ENCODE data around the gene ACY1. TPM values are rescaled to one million over a fixed set of nuclear protein-coding genes. Genes with fewer than 3 reads are reported as not detected.

ACY1 gene
- total RNA-seq, 4 donors from 2014 or later = 31.2 to 49.3 (median 36.8) TPM

DNA sequence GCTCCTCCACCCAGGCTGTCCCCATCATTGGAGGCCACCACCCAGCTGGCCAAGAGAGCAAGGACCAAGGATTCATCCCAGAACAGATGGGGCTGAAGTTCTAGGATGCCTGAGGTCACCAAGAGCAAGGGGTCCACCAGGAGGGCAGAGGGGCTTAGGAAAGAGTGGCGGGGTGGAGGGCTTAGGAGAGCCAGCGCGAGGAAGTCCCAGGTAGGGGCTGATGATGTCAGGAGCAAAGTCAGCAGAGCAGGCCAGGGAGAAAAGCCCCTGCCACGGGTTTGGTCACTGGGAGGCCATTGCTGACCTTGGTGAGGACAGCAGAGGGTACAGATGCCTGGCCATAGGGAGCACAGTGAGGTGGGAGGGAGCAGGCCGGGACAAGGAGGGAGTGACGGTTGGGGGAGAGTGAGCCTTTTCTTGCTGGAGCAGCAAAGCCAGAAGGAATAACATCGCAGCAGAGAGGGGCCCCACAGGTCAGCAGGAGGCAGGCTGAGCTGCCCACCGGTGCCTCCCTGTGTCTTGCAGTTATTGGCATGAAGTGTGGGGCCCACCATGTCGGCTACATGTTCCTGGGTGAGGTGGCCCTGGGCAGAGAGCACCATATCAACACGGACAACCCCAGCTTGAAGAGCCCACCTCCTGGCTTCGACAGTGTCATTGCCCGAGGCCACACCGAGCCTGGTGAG lies 36.0 kb upstream of the ACY1 start:
- DNase-seq (ENCODE audit: low spot score in 2 of 2) = peak in 1 of 2 donors; percentile 43
- TF ChIP-seq, protein P1, sequence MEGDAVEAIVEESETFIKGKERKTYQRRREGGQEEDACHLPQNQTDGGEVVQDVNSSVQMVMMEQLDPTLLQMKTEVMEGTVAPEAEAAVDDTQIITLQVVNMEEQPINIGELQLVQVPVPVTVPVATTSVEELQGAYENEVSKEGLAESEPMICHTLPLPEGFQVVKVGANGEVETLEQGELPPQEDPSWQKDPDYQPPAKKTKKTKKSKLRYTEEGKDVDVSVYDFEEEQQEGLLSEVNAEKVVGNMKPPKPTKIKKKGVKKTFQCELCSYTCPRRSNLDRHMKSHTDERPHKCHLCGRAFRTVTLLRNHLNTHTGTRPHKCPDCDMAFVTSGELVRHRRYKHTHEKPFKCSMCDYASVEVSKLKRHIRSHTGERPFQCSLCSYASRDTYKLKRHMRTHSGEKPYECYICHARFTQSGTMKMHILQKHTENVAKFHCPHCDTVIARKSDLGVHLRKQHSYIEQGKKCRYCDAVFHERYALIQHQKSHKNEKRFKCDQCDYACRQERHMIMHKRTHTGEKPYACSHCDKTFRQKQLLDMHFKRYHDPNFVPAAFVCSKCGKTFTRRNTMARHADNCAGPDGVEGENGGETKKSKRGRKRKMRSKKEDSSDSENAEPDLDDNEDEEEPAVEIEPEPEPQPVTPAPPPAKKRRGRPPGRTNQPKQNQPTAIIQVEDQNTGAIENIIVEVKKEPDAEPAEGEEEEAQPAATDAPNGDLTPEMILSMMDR (IDR thresholded peaks at IDR 0.05) = no peak
- TF ChIP-seq EP300 (IDR thresholded peaks at IDR 0.05) (no peak), POLR2AphosphoS5 (IDR thresholded peaks at IDR 0.05) (no peak), POLR2A (IDR thresholded peaks at IDR 0.05) (no peak)
- no peak overlapping the region for H3K4me3 ChIP-seq
- 84% methylated on average over 13 of the region's 13 CpGs for WGBS
- H3K4me1 ChIP-seq = peaks cover 12% of the 10 kb centered on the region
- H3K9me3 ChIP-seq = no peaks in the 10 kb centered on the region
- no peaks in the 10 kb centered on the region for H3K27me3 ChIP-seq
- peaks cover 9% of the 10 kb centered on the region for H3K36me3 ChIP-seq
- no peak overlapping the region for H3K27ac ChIP-seq

DNA sequence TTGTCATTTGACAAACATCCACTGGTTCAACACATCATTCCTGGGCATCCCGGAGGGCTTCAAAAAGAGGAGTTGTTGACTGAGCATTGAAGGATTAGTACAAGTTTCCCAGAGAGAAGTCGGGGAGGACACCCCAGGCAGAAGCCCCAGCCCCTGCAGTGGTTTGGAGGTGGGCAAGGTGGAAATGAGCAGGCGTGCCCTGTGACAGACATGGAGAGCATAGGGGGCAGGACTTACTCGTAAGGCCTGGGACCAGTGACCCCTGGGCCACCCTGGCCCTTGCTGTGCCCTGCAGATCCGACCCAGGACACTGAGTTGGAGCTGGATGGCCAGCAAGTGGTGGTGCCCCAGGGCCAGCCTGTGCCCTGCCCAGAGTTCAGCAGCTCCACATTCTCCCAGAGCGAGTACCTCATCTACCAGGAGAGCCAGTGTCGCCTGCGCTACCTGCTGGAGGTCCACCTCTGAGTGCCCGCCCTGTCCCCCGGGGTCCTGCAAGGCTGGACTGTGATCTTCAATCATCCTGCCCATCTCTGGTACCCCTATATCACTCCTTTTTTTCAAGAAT lies 35.2 kb upstream of the ACY1 start:
- WGBS = 91% methylated on average over 10 of the region's 10 CpGs
- no peak overlapping the region for H3K27ac ChIP-seq
- H3K4me1 ChIP-seq = peaks cover 4% of the 10 kb centered on the region
- H3K4me3 ChIP-seq = no peak overlapping the region
- TF ChIP-seq POLR2AphosphoS5 (IDR thresholded peaks at IDR 0.05) (no peak), EP300 (IDR thresholded peaks at IDR 0.05) (no peak), POLR2A (IDR thresholded peaks at IDR 0.05) (no peak)
- TF ChIP-seq, protein P1 (IDR thresholded peaks at IDR 0.05) = no peak
- no peaks in the 10 kb centered on the region for H3K27me3 ChIP-seq
- no peaks in the 10 kb centered on the region for H3K9me3 ChIP-seq
- H3K36me3 ChIP-seq = peaks cover 9% of the 10 kb centered on the region
- no peak for DNase-seq (ENCODE audit: low spot score in 2 of 2)

DNA sequence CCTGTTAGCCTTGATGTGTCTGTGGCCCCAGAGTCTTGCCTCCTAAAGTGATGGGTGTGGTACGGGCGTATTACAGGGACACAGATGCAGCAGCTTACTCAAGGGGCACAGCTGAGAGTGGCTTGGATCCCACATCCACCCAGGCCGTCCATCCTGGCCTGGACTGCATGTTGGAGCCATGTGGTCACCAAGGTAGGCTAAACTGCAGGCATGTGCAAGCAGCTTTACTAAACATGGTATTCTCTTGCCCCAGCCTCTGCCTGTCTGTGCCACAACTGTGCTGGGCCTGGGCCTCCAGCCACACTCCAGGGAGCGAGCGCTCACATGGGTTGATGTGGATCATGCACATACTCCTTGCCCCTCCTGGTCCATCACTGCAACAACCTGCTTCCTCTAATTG lies 34.2 kb upstream of the ACY1 start:
- no peak overlapping the region for H3K4me3 ChIP-seq
- H3K27me3 ChIP-seq = no peaks in the 10 kb centered on the region
- no peak overlapping the region for H3K27ac ChIP-seq
- peaks cover 9% of the 10 kb centered on the region for H3K36me3 ChIP-seq
- H3K4me1 ChIP-seq = no peaks in the 10 kb centered on the region
- no peak for TF ChIP-seq POLR2AphosphoS5 (IDR thresholded peaks at IDR 0.05)
- TF ChIP-seq, protein P1 (IDR thresholded peaks at IDR 0.05) = no peak
- no peak for TF ChIP-seq POLR2A (IDR thresholded peaks at IDR 0.05)
- TF ChIP-seq EP300 (IDR thresholded peaks at IDR 0.05) = no peak
- no peaks in the 10 kb centered on the region for H3K9me3 ChIP-seq
- DNase-seq (ENCODE audit: low spot score in 2 of 2) = no peak
- WGBS = 82% methylated on average over 5 of the region's 5 CpGs

DNA sequence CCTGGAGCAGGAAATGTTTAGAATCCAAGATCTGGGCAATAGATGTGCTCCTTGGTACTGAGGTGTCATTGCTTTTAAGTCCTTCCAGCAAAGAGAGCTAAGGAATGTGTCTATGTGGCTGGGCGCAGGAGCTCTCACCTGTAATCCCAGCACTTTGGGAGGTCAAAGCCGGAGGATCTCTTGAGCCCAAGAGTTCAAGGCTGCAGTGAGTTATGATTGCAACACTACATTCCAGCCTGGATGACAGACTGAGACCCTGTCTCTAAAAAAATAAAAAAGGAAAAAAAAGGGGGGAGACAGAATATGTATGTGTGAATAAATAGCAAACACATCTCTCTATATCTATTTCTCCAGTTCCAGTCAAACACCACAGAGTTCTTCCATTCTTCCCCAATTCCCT lies 32.4 kb upstream of the ACY1 start:
- H3K27me3 ChIP-seq = peaks cover 3% of the 10 kb centered on the region
- no peaks in the 10 kb centered on the region for H3K9me3 ChIP-seq
- H3K27ac ChIP-seq = no peak overlapping the region
- WGBS = 91% methylated on average over 2 of the region's 2 CpGs
- peaks cover 10% of the 10 kb centered on the region for H3K4me1 ChIP-seq
- no peak for TF ChIP-seq EP300 (IDR thresholded peaks at IDR 0.05)
- TF ChIP-seq, protein P1 (IDR thresholded peaks at IDR 0.05) = no peak
- no peak for TF ChIP-seq POLR2AphosphoS5 (IDR thresholded peaks at IDR 0.05)
- TF ChIP-seq POLR2A (IDR thresholded peaks at IDR 0.05) = no peak
- no peak overlapping the region for H3K4me3 ChIP-seq
- no peak for DNase-seq (ENCODE audit: low spot score in 2 of 2)
- peaks cover 9% of the 10 kb centered on the region for H3K36me3 ChIP-seq

GRCh38 chr3:51953445-51953844 lies 29.9 kb upstream of the ACY1 start:
- Histone ChIP-seq H3K4me1 (peaks cover 20% of the 10 kb centered on the region), H3K4me3 (no peak overlapping the region), H3K27me3 (peaks cover 3% of the 10 kb centered on the region), H3K9me3 (no peaks in the 10 kb centered on the region), H3K36me3 (peaks cover 14% of the 10 kb centered on the region), H3K27ac (no peak overlapping the region)
- TF ChIP-seq POLR2AphosphoS5 (IDR thresholded peaks at IDR 0.05) = no peak
- no peak for TF ChIP-seq EP300 (IDR thresholded peaks at IDR 0.05)
- TF ChIP-seq, protein P1 (IDR thresholded peaks at IDR 0.05) = no peak
- TF ChIP-seq POLR2A (IDR thresholded peaks at IDR 0.05) = no peak
- 75% methylated on average over 3 of the region's 3 CpGs for WGBS
- DNase-seq (ENCODE audit: low spot score in 2 of 2) = no peak

Data from suprapubic skin (tissue), 4 donors.